Activated CD8-positive, alpha-beta memory T cell treated with anti-CD3 and anti-CD28 coated beads, Interleukin-2, amount 50 U/mL, for 24 hours (primary cell): ENCODE data around the gene NT5DC1.
A peak's percentile ranks its signal among the peaks of the same experiment; 100 is the strongest.

Experiments
- DNase-seq: peaks from one replicate; pipeline ENCODE4 v3.0.0-alpha.2; 2020; ENCODE audit errors: extremely low read depth

The NT5DC1 gene

GRCh38 chr6:116244284-116244683 lies 143.6 kb downstream of the NT5DC1 start:
- DNase-seq: no peak

- DNase-seq: no peak
Observed at GRCh38 chr6:116246089-116246488, 145.4 kb downstream of the NT5DC1 start.

GRCh38 chr6:116247285-116247684 lies 146.6 kb downstream of the NT5DC1 start:
- DNase-seq: no peak

- DNase-seq: no peak
Observed at GRCh38 chr6:116248577-116248976, 147.9 kb downstream of the NT5DC1 start.

- DNase-seq: no peak
Observed at GRCh38 chr6:116251568-116252384, 151.1 kb downstream of the NT5DC1 start.

- no peak for DNase-seq
Observed at GRCh38 chr6:116253188-116253504, 152.5 kb downstream of the NT5DC1 start.

- peak; percentile 72 for DNase-seq
Observed at GRCh38 chr6:116253505-116254296, 153.0 kb downstream of the NT5DC1 start, which contains the start of gene TSPYL4. Gene TSPYL4, minus strand, starts transcription at chr6:116254075. Its CDS starts 67 bp downstream, at chr6:116254008.

GRCh38 chr6:116254297-116255056 lies 153.8 kb downstream of the NT5DC1 start:
- no peak for DNase-seq

GRCh38 chr6:116255246-116255800 lies 154.7 kb downstream of the NT5DC1 start:
- DNase-seq: no peak

- no peak for DNase-seq
Observed at GRCh38 chr6:116256694-116257093, 156.0 kb downstream of the NT5DC1 start.

- no peak for DNase-seq
Observed at GRCh38 chr6:116258520-116258919, 157.9 kb downstream of the NT5DC1 start.

GRCh38 chr6:116263353-116263752 lies 162.7 kb downstream of the NT5DC1 start:
- DNase-seq: no peak

GRCh38 chr6:116265041-116265829 lies 164.6 kb downstream of the NT5DC1 start:
- DNase-seq: no peak

- DNase-seq: no peak
Observed at GRCh38 chr6:116266803-116267202, 166.2 kb downstream of the NT5DC1 start.

- DNase-seq: no peak
Observed at GRCh38 chr6:116267836-116268588, 167.4 kb downstream of the NT5DC1 start.

GRCh38 chr6:116268589-116269293 lies 168.1 kb downstream of the NT5DC1 start:
- DNase-seq: no peak

- no peak for DNase-seq
Observed at GRCh38 chr6:116271149-116271708, 170.6 kb downstream of the NT5DC1 start.

- no peak for DNase-seq
Observed at GRCh38 chr6:116277124-116277523, 176.5 kb downstream of the NT5DC1 start.

GRCh38 chr6:116278481-116278829 lies 177.8 kb downstream of the NT5DC1 start:
- no peak for DNase-seq

- DNase-seq: no peak
Observed at GRCh38 chr6:116278854-116279231, 178.2 kb downstream of the NT5DC1 start.
